Hepatocyte (in vitro differentiated cells): Measurements from ENCODE around the gene PCDHB4. TPM values are rescaled to one million over a fixed set of nuclear protein-coding genes. Genes with fewer than 3 reads are reported as not detected.
A peak's percentile ranks its signal among the peaks of the same experiment; 100 is the strongest.
"Not testable (repeated sequence)": the region's sequence is repeated elsewhere in the genome, so short reads cannot be mapped to it uniquely, and the experiment has no call there.

Experiments used
- DNase-seq: peaks from one replicate; pipeline ENCODE4 v3.0.0-alpha.2; 2016; ENCODE audit warnings: low spot score
- H2AFZ ChIP-seq: fragments of 200-600 bp; sonication (generic); 2 replicates; pipeline ENCODE4 v1.6.0; 2016; ENCODE audit warnings: antibody characterized with exemption, mild to moderate bottlenecking
- H3K27ac ChIP-seq: fragments of 200-600 bp; sonication (generic); 2 replicates; pipeline ENCODE4 v1.5.1; 2016; ENCODE audit warnings: mild to moderate bottlenecking
- H3K27me3 ChIP-seq: fragments of 200-600 bp; sonication (generic); 2 replicates; pipeline ENCODE4 v1.6.1; 2016
- H3K36me3 ChIP-seq: fragments of 200-600 bp; sonication (generic); replicated peaks from 2 replicates; pipeline ENCODE4 v1.5.1; 2016; ENCODE audit warnings: low read depth; ENCODE audit not compliant: insufficient read depth
- H3K4me1 ChIP-seq: fragments of 200-600 bp; sonication (generic); 2 replicates; pipeline ENCODE4 v1.5.1; 2016; ENCODE audit warnings: mild to moderate bottlenecking, moderate library complexity; ENCODE audit not compliant: insufficient read depth
- H3K4me2 ChIP-seq: fragments of 200-600 bp; sonication (generic); 2 replicates; pipeline ENCODE4 v1.6.0; 2016
- H3K4me3 ChIP-seq: fragments of 200-600 bp; sonication (generic); 2 replicates; pipeline ENCODE4 v1.5.1; 2016; ENCODE audit warnings: mild to moderate bottlenecking
- H3K79me2 ChIP-seq: fragments of 200-600 bp; sonication (generic); 2 replicates; pipeline ENCODE4 v1.6.0; 2017; ENCODE audit warnings: mild to moderate bottlenecking
- H3K9me2 ChIP-seq: fragments of 200-600 bp; sonication (generic); replicated peaks from 2 replicates; pipeline ENCODE4 v1.6.0; 2017; ENCODE audit warnings: mild to moderate bottlenecking; ENCODE audit not compliant: insufficient read depth
- H3K9me3 ChIP-seq: fragments of 200-600 bp; sonication (generic); 2 replicates; pipeline ENCODE4 v1.5.1; 2016; ENCODE audit warnings: low read depth, mild to moderate bottlenecking
- H4K20me1 ChIP-seq: fragments of 200-600 bp; sonication (generic); 2 replicates; pipeline ENCODE4 v1.6.0; 2016; ENCODE audit warnings: mild to moderate bottlenecking; ENCODE audit not compliant: insufficient read depth, poor library complexity, severe bottlenecking
- EZH2 ChIP-seq: fragments of 200-600 bp; sonication (generic); IDR thresholded peaks from 2 replicates; pipeline ENCODE4 v1.6.1; 2016; ENCODE audit warnings: antibody characterized with exemption, mild to moderate bottlenecking, borderline replicate concordance
- EZH2phosphoT487 ChIP-seq: fragments of 200-600 bp; sonication (generic); IDR thresholded peaks from one replicate; pipeline ENCODE4 v1.6.1; 2018; ENCODE audit warnings: antibody characterized with exemption, mild to moderate bottlenecking, low read depth, moderate library complexity; ENCODE audit not compliant: unreplicated experiment, severe bottlenecking
- WGBS: methylation state at CpG from one replicate; pipeline ENCODE4 v1.1.6; 2016; ENCODE audit warnings: low lambda C conversion rate; ENCODE audit errors: missing lambda C conversion rate; 5-methylcytosine and 5-hydroxymethylcytosine counted together
- polyA plus RNA-seq: library from polyadenylated mRNA; unstranded; fragments of >200 nt; fragmentation: Nextera tagmentation; extraction: Ambion mirVana; gene quantifications from 2 replicates; pipeline ENCODE4 v1.2.1, GENCODE V29; 2016
- total RNA-seq: library from RNA; depleted of rRNA; stranded (reverse); fragments of >200 nt; gene quantifications from 2 replicates; pipeline ENCODE4 v1.2.3, GENCODE V29; 2014
- TF ChIP-seq, protein P1 (sequence below): fragments of 200-600 bp; sonication (generic); IDR thresholded peaks from 2 replicates; pipeline ENCODE4 v1.5.1; 2016; ENCODE audit warnings: antibody characterized with exemption, mild to moderate bottlenecking; ENCODE audit not compliant: poor library complexity

PCDHB4 gene
- total and polyA plus RNA-seq, 2 experiments from 2014 or later, result 0.29 to 2.5 TPM

DNA sequence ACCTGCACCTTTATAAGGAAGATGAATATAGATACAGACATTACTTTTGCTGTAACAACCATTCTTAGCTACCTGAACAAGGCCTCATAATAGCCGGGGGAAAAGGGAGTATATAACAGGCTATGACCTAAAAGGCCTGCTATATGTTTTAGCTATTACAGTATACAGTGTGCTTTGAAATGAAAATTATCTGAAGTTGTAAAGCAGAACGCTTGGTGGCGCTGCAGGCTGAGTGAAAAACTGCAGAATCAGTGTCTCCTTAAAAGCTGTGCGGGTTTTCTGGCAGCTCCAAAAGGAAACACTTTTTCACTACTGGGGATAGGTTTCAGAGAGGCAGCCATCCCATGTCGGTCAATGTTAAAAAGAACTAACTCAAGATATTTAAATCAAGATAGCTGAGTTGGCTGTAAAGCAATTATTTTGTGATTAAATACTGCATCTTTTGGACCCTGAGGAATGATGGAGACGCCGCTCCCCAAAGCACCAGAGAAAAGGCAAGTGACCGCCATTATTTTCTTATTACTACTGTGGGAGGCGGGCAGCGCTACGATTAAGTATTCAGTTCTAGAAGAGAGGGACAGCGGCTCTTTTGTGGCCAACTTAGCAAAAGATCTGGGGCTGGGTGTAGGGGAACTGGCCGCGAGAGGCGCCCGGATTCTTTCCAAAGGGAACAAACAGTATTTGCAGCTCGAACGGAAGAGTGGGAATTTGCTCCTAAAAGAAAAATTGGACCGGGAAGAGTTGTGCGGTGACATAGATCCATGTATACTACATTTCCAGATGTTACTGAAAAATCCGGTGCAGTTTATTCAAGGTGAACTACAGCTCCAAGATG is 34.1 kb downstream of the PCDHB4 start:
- H3K36me3 ChIP-seq, result no peaks in the 10 kb centered on the region
- no peak overlapping the region for H2AFZ ChIP-seq
- DNase-seq, result no peak
- H3K4me1 ChIP-seq, result no peaks in the 10 kb centered on the region
- no peaks in the 10 kb centered on the region for H3K27me3 ChIP-seq
- peaks cover 10% of the 10 kb centered on the region for H3K9me3 ChIP-seq
- no peaks in the 10 kb centered on the region for H3K9me2 ChIP-seq
- 85% methylated on average over 21 of the region's 21 CpGs for WGBS
- H3K4me3 ChIP-seq, result no peak overlapping the region
- H3K79me2 ChIP-seq, result no peaks in the 10 kb centered on the region
- no peaks in the 10 kb centered on the region for H4K20me1 ChIP-seq
- TF ChIP-seq EZH2 (no peak), EZH2phosphoT487 (no peak)
- TF ChIP-seq, protein P1, sequence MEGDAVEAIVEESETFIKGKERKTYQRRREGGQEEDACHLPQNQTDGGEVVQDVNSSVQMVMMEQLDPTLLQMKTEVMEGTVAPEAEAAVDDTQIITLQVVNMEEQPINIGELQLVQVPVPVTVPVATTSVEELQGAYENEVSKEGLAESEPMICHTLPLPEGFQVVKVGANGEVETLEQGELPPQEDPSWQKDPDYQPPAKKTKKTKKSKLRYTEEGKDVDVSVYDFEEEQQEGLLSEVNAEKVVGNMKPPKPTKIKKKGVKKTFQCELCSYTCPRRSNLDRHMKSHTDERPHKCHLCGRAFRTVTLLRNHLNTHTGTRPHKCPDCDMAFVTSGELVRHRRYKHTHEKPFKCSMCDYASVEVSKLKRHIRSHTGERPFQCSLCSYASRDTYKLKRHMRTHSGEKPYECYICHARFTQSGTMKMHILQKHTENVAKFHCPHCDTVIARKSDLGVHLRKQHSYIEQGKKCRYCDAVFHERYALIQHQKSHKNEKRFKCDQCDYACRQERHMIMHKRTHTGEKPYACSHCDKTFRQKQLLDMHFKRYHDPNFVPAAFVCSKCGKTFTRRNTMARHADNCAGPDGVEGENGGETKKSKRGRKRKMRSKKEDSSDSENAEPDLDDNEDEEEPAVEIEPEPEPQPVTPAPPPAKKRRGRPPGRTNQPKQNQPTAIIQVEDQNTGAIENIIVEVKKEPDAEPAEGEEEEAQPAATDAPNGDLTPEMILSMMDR, result no peak
- H3K27ac ChIP-seq, result no peak overlapping the region
- H3K4me2 ChIP-seq, result no peak overlapping the region

DNA sequence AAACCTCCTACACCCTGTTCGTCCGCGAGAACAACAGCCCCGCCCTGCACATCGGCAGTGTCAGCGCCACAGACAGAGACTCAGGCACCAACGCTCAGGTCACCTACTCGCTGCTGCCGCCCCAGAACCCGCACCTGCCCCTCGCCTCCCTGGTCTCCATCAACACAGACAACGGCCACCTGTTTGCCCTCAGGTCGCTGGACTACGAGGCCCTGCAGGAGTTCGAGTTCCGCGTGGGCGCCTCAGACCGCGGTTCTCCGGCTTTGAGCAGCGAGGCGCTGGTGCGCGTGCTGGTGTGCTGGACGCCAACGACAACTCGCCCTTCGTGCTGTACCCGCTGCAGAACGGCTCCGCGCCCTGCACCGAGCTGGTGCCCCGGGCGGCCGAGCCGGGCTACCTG is 35.7 kb downstream of the PCDHB4 start:
- not testable (repeated sequence) for H2AFZ ChIP-seq, H3K4me2 ChIP-seq, H3K4me3 ChIP-seq, DNase-seq, H4K20me1 ChIP-seq, H3K27me3 ChIP-seq, H3K9me2 ChIP-seq, H3K9me3 ChIP-seq, H3K79me2 ChIP-seq, H3K4me1 ChIP-seq, H3K27ac ChIP-seq, H3K36me3 ChIP-seq
- 90% methylated on average over 35 of the region's 38 CpGs for WGBS

DNA sequence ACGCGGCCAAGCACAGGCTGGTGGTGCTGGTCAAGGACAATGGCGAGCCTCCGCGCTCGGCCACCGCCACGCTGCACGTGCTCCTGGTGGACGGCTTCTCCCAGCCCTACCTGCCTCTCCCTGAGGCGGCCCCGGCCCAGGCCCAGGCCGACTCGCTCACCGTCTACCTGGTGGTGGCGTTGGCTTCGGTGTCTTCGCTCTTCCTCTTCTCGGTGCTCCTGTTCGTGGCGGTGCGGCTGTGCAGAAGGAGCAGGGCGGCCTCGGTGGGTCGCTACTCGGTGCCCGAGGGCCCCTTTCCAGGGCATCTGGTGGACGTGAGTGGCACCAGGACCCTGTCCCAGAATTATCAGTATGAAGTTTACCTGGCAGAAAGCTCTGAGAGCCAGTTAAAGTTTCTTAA is 36.3 kb downstream of the PCDHB4 start:
- H3K9me2 ChIP-seq, H3K36me3 ChIP-seq, H3K79me2 ChIP-seq, H3K27me3 ChIP-seq, H3K4me1 ChIP-seq, DNase-seq, H3K27ac ChIP-seq, H4K20me1 ChIP-seq, H2AFZ ChIP-seq, H3K4me3 ChIP-seq, H3K4me2 ChIP-seq, H3K9me3 ChIP-seq: not testable (repeated sequence)
- WGBS, result 93% methylated on average over 17 of the region's 28 CpGs

DNA sequence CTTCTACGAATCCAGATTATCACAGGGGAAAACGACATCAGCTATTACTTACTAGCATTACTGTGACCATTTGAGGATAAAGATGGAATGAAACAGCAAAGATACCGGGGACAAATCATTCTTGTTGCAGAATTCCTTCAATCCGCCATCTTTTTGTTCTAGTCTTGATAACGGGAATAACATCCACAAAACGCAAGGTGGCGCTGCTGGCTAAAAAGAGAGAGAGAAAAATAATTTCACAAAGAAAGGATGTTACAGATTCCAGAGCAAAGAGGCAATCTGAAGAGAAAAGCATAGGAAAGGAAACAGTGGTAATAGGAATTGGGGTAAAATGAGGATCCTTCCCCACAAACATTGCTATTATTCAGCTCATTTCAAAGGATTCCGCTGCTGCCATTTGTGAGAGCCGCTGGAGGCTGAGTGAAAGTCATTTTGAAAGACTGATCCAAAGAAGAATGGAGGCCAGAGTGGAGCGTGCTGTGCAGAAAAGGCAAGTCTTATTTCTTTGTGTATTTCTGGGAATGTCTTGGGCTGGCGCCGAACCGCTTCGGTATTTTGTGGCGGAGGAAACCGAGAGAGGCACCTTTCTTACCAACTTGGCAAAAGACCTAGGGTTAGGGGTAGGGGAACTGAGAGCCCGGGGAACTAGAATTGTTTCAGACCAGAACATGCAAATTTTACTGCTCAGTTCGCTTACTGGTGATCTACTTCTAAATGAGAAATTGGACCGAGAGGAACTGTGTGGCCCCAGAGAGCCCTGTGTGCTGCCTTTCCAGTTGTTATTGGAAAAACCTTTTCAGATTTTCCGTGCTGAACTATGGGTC is 51.0 kb downstream of the PCDHB4 start, which contains the start of gene PCDHB7:
TSS of gene PCDHB7 (plus strand) at position 264 of the 824 bp plus-strand sequence. CDS start at position 456, 192 bp downstream.
- Histone ChIP-seq H2AFZ (no peak within 1 kb of the TSS), H3K9me3 (peaks cover 10% of the 10 kb centered on the region), H3K4me3 (no peak within 1 kb of the TSS), H3K4me2 (no peak within 1 kb of the TSS), H3K27ac (no peak within 1 kb of the TSS), H4K20me1 (no peaks in the 10 kb centered on the region), H3K36me3 (no peaks in the 10 kb centered on the region), H3K27me3 (no peaks in the 10 kb centered on the region), H3K4me1 (no peaks in the 10 kb centered on the region), H3K79me2 (no peaks in the 10 kb centered on the region), H3K9me2 (no peaks in the 10 kb centered on the region)
- DNase-seq, result no peak
- no peak for TF ChIP-seq EZH2
- TF ChIP-seq, protein P1, result peak; percentile 3
- WGBS, result 76% methylated on average over 20 of the region's 20 CpGs

DNA sequence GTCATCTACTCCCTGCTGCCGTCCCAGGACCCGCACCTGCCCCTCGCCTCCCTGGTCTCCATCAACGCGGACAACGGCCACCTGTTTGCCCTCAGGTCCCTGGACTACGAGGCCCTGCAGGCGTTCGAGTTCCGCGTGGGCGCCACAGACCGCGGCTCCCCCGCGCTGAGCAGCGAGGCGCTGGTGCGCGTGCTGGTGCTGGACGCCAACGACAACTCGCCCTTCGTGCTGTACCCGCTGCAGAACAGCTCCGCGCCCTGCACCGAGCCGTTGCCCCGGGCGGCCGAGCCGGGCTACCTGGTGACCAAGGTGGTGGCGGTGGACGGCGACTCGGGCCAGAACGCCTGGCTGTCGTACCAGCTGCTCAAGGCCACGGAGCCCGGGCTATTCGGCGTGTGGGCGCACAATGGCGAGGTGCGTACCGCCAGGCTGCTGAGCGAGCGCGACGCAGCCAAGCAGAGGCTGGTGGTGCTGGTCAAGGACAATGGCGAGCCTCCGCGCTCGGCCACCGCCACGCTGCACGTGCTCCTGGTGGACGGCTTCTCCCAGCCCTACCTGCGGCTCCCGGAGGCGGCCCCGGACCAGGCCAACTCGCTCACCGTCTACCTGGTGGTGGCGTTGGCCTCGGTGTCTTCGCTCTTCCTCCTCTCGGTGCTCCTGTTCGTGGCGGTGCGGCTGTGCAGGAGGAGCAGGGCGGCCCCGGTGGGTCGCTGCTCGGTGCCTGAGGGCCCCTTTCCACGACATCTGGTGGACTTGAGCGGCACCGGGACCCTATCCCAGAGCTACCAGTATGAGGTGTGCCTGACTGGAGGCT is 52.9 kb downstream of the PCDHB4 start:
- DNase-seq, H3K9me2 ChIP-seq, H3K79me2 ChIP-seq, H2AFZ ChIP-seq, H3K36me3 ChIP-seq, H3K4me2 ChIP-seq, H4K20me1 ChIP-seq, H3K4me1 ChIP-seq, H3K4me3 ChIP-seq, H3K27me3 ChIP-seq, H3K27ac ChIP-seq: not testable (repeated sequence)
- H3K9me3 ChIP-seq, result peaks cover 10% of the 10 kb centered on the region
- WGBS, result 96% methylated on average over 51 of the region's 79 CpGs
